HG02884 (cell line): Measurements from ENCODE around the gene B3GNT9.
"Not testable (repeated sequence)": the region's sequence is repeated elsewhere in the genome, so short reads cannot be mapped to it uniquely, and the experiment has no call there.

ENCODE experiments used
- ATAC-seq: cut with Tn5 transposase; IDR thresholded peaks from one replicate; pipeline ENCODE4 v1.9.1; 2021; ENCODE audit warnings: mild to moderate bottlenecking, moderate library complexity; ENCODE audit not compliant: unreplicated experiment

B3GNT9 gene

DNA sequence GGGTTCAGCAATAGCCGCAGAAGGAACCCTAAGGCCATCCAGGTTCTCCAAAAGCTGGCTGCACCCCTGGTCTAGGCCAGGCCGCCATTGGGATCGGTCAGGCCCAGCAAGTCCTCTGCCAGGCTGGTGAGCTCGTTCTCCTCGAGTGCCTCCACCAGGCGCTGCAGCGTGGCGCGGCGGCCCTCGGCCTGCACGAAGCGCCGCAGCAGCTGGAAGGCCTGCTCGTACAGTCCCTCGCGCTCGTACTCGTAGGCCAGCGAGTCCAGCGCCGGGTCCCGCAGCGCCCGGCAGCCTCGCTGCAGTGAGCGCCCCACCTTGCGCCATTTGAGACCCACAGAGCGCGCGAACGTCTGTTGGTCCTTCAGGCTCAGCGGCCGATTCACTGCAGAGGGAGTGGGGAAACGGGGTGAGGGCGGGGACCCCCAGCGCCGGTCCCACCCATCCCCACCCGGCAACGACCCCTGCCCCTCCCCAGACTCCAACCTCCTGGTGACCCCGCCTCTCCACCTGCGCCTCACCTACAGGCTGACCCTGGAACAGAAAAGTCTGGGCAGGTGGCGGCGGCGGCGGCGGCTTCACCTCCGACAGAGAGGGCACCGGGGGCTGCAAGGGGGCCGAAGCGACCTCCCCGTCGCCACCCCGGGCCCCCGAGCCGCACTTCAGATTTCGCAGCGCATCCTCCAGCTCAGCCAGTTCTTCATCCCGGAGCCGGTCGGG is 3.9 kb upstream of the B3GNT9 start:
- ATAC-seq = no peak

DNA sequence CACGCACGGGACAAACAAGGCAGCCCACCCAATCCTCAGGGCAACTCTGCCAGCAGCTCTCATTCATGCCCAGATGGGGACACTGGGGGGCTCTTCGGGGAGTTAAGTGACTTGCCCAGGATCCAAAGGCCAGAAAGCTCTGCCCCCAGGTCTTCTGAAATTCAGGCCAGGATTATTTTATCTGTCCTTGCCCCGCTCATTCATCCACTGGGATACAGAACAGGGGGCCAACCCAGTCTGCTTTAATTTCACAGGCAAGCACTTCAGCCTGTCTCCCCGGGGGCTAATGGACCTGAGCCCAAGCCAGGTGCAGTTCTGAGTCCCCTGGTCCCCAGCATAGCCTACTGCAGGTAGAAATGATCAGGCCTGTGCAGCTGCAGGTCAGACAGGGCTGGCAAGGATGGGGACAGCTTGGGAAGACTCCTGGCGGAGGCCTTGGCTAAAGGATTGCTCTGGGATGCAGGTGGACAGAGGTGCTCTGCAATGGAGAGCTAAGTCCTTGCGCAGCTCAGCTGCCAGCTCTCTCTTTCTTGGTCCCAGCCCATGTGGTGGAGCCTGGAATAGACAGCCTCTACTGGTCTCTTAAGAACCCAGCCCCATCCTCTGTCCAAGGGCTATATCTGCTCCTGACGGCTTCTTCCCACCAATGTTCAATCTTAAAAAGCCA is 766 bp upstream of the B3GNT9 start:
- no peak for ATAC-seq

DNA sequence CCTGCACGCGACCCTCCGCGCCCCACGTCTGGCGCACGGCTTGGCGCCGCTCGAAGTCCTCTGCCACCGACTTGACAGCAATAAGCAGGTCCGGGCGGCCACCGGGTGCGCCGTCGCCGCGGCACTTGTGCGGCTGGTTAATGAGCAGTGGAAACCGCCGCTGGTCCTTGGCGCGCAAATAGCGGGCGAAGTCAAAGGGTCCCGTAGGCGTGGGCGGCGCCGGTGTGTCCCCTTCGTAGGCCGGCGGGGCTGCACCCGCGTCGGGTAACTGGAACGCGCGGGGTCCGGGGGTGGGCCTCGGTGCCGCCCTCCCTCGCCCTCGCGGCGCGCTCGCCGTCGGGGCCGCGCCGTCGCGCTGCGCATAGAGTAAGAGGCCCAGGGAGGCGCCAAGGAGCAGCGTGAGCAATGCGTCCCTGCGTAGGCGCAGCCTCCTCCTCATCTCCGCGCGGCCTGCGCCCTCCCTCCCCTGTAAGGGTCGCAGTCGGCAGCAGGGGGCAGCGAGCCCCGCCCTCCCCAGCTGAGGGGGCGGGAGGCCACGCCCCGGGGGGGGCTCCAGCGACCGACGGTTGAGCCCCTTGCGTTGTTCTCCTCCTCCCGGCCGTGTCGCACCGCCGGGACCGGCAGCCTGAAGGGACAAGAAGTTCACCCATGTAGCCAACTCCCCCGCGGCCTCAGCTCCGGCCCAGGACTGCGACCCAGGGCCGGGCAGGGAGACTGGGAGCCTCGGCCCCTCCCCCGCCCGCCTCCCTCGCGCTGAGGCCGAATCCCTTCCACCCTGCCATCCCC is 558 bp downstream of the B3GNT9 start:
- ATAC-seq = no peak

DNA sequence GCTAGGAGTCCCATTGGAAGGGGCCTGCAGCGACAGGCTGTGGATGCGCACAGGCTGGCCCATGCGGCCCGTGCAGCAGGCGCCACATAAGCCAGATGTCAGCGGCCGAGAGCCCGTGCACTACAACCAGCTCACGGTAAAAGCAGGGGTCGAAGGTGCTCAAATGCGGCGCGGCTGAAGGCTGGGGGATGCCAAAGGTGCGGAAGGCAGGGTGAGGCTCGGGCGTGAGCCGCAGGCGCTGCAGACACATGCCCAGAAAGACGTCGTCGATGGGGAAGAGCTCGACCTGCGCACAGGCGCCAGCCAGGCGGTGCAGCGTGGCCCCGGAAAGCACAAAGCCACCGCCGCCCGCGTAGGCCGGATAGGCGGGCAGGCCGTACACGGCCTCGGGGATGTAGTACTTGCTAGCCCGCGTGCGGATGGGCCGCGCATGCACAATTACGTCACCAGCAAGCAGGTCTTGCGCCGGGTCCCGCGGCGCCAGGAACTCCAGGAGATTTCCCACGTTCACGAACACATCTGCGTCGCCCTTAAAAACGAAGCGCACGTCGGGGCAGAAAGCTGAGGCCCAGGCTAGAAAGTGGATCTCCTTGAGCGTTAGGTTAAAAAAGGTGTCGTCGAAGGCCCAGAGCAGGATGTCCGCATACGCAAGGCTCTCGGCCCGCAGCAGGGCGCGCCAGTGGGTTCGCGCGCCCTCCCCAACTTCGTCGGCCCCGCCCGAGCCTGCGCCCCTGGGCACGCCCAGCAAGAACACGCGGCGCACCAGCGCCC is 1.3 kb downstream of the B3GNT9 start:
- no peak for ATAC-seq

DNA sequence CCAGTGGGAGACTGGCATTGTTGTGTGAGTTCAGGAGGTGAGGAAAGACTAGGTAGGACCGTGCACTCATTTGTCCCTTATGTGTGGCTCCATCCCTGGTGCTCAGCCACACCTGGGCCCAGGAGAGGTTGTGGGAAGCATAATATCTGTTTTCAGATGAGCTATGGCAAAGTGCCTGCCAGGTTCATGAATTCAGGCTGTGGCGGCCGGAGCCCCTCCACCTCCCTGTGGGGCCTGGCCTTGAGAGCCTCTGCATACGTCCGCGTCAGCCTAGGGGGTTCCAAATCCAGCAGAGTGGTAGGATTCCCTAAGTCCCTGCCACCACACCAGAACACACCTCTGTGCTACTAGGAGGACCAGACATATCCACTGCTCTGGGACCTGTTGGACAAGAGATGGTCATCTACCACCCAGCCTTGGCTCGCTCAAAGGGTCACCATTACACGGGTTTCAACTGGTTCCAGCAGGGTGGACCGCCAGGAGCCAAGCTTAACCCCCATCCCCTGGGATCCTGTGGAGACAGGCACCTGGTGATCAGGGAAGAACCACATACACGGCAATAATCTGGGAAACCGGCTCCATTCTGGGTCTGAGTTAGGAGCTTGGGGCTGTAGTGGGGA is 2.0 kb downstream of the B3GNT9 start:
- ATAC-seq = no peak

DNA sequence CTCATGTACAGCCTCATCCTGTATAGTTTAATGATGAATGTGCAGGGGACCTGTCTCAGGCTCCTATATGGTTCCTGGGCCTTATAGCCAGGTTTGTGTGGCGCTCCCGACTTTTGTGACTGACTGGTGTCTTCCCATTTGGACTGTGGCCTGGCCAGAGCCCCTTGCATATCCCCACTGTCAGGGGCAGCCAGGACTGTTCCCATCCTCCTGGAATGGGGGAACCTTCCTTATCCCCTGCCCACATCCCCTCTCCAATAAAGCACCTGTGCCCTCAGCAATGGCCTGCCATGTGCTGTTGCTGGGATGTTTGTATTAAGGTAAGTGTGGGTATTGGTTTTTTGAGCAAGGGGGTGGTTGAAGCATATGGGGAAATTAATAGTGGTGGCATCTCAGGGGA is 2.6 kb downstream of the B3GNT9 start:
- ATAC-seq = no peak

DNA sequence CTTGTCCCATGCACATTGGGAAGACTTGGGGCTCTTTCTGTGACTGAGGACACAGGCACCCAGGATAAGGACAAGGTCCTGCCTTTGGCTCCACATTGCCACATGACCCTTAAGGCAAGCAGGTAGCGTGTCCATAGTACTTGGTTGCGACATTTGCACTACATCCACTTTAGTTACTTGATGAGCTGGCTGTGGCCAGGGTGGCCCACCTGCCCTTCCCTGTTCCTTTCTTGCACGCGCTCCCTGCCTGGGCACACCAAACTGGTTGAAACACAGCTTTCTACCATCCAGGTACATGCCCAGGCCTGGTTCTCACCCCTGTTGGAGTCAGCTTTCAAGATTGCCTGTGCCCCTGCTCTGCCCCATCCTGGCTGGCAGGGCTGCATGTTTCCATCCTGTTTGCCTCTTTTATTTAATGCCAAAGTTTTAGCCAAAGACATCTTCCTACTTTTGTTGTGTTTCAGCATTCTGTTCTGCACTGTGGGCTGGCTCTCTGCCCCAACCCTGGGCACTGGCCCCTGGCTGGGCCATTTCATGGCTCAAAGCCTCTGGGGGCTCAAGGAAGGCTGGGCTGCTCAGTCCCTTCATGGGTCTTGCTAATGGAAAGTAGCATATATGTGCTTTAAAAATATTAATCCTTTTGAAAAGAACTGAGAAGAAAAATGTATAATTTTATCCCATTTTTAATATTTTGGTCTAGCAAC is 3.2 kb downstream of the B3GNT9 start:
- ATAC-seq = no peak

DNA sequence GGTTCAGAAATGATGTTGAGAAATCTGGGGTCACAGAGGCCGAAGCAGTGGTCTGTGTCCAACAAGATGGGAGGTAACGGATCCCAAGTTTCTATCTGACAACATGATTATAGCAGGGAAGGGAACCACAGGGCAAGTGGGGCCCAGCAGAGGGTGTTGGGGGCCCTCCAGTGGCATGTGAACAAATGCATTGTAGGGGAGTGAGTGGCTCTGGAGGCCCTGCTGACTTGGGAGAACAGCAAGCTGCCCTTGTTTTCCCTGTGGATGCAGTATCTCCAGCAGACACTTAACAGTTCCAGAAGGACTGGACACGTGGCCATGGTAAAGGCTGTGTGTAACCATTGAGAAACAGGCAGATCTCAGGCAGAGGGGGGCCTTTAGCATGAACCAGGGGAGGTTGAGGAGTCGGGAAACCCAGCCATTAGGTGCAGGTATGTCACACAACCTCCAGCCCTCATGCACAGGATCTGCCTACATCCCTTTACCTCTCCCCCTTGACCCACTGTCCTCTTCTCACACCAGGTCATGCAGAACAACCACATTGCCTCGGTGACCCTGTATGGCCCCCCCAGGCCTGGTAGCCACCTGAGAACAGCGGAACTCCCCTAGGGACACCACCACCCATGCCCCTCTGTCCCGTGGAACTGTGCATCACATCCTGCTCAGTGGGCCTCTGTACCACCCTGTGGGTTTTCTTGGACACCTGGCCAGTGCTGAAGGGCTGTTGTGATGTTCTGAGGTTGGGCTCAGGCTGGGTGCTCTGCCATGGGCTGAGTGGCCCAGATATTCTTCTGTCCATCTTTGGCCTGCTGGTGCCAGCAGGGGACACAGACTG is 4.1 kb downstream of the B3GNT9 start:
- ATAC-seq = no peak

DNA sequence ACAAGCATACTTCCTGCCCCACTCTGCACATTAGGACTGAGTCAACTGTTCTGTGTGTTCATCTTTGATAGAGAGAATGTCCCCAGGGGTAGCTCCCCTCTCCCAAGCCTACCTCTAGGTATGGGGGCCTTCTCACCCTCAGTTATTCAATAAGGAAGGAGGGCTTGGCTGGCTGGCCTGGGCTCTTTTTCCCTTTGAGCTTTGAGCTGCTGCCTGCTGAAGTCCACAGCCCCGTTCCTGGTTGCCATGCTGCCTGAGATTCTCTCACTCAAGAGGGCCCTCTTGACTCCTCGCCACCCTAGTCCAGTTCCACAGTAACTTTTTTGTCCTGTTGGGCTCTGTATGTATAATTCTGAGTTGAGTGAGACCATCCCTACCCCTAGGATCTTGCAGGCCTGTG is 5.1 kb downstream of the B3GNT9 start:
- ATAC-seq = no peak

DNA sequence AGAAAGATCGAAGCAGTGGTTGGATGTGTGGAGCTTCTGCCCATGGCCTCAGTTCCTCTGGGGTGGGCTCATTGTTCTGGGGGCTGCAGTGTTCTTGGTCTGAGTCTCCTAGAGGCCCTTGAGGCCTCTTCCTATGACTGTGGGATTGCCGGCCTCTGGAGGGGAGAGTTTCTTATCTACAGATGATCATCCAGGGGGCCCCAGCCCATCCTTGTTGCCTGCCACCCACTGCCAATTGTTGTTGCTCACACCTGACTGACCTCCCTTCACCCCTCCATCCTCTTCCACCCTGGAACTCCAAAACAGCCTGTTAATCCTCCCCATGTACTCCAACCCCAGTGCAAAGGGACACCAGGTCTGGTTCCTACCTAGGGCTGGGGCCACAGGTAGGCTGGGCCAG is 5.9 kb downstream of the B3GNT9 start:
- ATAC-seq = no peak

DNA sequence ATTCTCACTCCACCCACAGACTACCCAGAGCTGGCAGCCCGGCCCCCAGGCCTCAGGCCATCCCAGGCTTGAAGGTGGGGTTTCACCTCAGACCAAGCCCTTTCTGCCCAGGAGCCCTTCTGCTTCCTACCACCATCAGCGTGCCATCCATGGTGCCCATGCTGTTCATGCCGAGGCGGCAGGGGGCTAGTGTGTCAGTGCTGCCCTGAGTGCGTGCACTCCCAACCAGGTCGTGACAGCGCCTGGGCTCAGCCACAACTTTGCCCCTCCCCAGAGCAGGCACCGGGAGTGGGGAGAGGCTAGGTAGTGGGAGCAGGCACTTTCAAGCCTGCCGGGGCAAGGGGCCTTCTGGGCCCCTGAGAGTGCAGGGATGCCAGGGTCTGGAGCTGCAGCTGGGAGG is 8.5 kb downstream of the B3GNT9 start:
- ATAC-seq = no peak

DNA sequence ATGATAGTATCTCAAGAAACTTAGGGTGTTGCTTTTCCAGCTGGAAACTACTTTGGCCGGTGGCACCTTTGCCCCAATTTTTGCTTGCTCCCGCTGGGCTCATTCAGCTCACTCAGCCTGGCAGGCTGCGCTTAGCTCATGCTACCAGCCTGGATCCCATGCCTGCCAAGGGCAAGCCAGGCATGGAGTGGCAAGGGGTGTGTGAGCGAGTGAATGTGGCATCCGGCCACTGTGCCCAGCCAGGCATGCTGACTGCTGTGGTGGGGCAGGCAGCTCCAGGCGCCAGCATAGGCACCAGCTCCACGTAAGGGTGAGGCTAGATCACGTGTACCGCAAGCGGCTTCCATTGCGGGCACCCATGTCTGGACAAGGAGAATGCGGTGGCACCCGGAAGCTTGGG is 9.4 kb downstream of the B3GNT9 start:
- no peak for ATAC-seq

DNA sequence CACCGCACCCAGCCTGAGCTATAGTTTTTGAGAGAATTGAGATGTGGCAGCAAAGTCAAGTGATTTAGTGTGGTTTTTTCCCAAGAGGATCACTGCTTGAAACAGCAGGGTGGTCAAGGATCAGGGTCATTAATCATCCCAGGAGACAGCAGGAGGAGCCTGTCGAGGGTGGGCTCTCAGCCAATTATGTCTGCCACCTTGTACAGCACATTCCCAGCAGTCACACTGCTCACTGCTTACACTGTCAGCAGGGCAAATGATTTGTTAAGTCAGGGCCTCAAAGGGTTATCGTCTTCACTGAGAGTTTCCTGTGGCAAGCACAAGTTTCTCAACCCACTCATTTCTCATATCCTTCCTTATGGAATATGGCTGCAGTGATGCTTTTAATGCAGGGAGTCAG is 13.2 kb downstream of the B3GNT9 start:
- no peak for ATAC-seq

DNA sequence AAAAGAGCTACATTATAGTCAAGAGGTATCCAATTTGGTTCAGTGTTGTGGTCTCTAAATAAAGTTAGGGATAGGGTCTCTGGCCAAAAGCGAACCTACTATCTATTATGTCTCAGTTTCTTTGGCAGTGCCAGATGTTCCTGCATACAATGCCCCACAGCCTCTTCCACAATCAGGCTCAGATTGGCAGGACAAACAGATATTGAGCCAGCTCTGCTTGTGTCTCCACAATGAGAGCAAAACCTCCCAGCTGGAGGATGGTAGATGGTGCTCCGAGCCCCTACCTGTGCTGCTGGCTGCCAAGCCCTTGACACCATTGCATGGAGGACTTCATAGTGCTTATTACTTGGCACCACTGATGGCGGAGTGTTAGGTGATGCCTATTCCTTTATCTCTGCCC is 21.4 kb downstream of the B3GNT9 start:
- no peak for ATAC-seq

DNA sequence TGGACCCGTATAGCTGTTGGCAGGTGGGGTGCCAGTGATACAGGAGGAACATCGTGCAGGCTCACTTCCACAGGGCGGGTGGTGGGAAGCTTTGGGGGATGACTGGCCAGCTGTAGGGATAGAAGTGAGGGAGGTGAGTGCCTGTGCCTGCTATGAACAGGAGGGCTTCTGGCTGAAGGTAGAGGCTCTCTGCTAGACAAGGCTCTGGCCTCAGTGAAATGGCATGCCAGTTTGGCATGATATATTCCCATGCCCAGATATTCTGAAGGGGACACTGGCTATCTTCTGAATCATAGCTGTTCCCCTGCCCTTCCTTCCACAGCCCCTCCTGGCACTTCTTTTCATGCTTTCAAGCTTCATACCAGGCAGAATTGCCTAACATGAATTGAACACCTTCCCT is 21.9 kb downstream of the B3GNT9 start:
- ATAC-seq = no peak

DNA sequence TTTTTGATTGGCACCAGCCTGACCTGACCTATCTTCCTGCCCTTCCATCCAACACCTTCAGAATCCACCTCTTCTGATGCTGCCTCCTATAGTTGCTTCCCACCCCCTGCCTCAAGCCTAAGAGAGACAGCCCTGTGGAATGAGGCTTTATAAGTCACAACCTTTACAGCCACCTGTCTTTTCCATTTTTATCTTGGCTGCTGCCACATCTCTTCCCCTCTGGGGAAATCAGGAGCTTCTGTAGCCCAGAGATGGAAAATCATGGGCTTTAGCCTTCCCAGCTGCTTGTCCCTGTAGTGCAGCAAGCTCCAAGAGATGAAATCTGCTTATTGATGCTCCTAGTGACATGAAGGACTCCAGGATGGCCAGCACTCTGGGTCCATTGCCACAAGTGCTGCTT is 22.4 kb downstream of the B3GNT9 start:
- ATAC-seq = no peak

DNA sequence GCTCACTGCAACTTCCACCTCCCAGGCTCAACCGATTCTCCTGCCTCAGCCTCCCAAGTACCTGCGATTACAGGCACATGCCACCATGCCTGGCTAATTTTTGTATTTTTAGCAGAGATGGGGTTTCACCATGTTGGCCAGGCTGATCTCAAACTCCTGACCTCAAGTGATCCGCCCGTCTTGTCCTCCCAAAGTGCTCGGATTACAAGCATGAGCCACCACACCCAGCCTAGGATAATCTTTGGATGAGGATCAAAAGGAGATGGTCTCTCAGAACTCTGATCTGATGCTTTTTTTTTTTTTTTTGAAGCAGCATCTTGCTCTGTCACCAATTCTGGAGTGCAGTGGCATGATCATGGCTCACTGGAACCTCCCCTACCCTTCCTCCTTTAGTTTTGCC is 28.0 kb downstream of the B3GNT9 start:
- ATAC-seq = not testable (repeated sequence)

DNA sequence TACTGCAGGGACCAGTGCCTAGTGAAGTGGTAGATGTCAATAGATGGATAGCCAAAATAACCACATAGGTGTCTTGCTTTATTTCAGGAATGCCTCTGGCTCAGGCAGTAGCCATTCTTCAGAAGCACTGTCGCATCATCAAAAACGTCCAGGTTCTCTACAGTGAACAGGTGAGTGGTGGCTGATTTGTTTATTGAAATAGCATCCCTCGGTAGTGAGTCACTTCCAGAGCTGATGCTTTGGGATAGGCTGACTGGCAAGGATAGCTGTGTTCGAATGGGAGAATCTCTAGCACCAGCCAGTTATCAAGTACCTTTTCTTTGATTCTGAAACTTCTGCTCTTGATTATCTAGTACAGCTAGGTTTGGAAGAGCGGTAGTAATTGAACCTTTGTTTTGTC is 30.8 kb downstream of the B3GNT9 start:
- no peak for ATAC-seq

DNA sequence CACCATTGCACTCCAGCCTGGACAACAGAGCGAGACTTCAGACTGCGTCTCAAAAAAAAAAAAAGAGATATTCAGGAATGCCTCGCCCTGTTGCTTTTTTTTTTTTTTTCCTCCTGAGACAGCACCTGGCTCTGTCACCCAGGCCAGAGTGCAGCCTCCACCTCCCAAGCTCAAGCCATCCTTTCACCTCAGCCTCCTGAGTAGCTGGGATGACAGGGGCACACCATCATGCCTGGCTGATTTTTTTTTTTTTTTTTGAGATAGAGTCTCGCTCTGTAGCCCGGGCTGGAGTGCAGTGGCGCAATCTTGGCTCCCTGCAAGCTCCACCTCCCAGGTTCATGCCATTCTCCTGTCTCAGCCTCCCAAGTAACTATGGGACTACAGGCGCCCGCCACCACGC is 33.1 kb downstream of the B3GNT9 start:
- ATAC-seq = no peak
